Measurements from ENCODE around the gene PDGFC. TPM values are rescaled to one million over a fixed set of nuclear protein-coding genes. Genes with fewer than 3 reads are reported as not detected.

The PDGFC gene
- total RNA-seq, 2 experiments from 2014 or later, result 0.11 TPM; not detected in 1

GRCh38 chr4:156803056-156803455, 168.5 kb downstream of the PDGFC start:
- Mint-ChIP-seq H3K27me3 (no peaks in the 10 kb centered on the region), H3K36me3 (no peaks in the 10 kb centered on the region), H3K4me3 (no peak overlapping the region), H3K27ac (no peak overlapping the region), H3K9me3 (no peaks in the 10 kb centered on the region), H3K4me1 (no peaks in the 10 kb centered on the region)
- no peak for DNase-seq
- no peak for ATAC-seq (ENCODE audit: low read depth)
- POLR2A ChIA-PET, result no interaction called here

DNA sequence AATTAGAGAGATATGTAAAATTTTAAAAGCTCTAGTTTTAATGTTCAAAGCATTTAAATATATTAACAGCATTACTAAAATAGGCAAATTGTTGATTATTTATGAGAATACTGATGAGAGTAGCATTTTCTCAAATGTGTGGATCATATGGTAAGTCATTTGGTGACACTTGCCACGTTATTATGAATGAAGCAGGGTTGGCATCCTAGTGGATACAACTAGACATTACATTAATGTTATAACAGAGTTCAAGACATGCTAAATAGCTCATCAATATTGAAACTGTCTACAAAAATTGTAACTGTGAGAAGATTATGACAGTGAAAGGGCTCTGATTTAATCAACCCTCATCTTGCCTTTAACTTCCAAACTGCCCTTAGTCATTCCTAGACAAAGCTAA, 171.1 kb downstream of the PDGFC start:
- no peak for DNase-seq
- ATAC-seq (ENCODE audit: low read depth), result no peak
- Mint-ChIP-seq H3K4me3 (no peak overlapping the region), H3K36me3 (no peaks in the 10 kb centered on the region), H3K9me3 (no peaks in the 10 kb centered on the region), H3K4me1 (no peaks in the 10 kb centered on the region), H3K27me3 (no peaks in the 10 kb centered on the region), H3K27ac (no peak overlapping the region)
- POLR2A ChIA-PET, result no interaction called here

- no peaks in the 10 kb centered on the region for H3K4me1 Mint-ChIP-seq
- H3K27ac Mint-ChIP-seq, result no peak overlapping the region
- POLR2A ChIA-PET, result no interaction called here
- no peaks in the 10 kb centered on the region for H3K9me3 Mint-ChIP-seq
- DNase-seq (no peak), ATAC-seq (ENCODE audit: low read depth) (no peak)
- no peak overlapping the region for H3K4me3 Mint-ChIP-seq
- H3K27me3 Mint-ChIP-seq, result no peaks in the 10 kb centered on the region
- H3K36me3 Mint-ChIP-seq, result no peaks in the 10 kb centered on the region
These were observed 172.4 kb downstream of the PDGFC start for GRCh38 chr4:156799121-156799589.

DNA sequence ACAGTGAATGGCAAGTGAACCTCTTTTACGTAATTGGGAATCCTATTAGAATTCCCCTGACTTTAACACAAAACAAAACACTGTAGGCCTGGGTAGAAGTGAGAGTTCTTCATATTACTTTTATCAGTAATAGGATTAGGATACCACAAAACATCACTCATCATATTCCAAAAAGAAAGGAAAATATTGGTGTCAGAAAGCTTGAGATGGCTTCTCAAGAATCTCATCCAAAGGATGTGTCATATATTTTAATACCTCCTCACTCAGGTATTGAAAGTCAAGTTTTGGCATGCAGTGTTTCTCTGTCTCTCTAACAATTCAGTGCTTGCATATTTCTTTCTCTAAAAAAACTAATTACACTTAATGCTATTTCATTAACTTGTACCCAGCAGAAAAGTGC, 173.2 kb downstream of the PDGFC start:
- Mint-ChIP-seq H3K4me1 (no peaks in the 10 kb centered on the region), H3K36me3 (no peaks in the 10 kb centered on the region), H3K9me3 (no peaks in the 10 kb centered on the region), H3K27me3 (no peaks in the 10 kb centered on the region), H3K4me3 (no peak overlapping the region), H3K27ac (no peak overlapping the region)
- ATAC-seq (ENCODE audit: low read depth) (no peak), DNase-seq (no peak)
- POLR2A ChIA-PET, result no interaction called here

DNA sequence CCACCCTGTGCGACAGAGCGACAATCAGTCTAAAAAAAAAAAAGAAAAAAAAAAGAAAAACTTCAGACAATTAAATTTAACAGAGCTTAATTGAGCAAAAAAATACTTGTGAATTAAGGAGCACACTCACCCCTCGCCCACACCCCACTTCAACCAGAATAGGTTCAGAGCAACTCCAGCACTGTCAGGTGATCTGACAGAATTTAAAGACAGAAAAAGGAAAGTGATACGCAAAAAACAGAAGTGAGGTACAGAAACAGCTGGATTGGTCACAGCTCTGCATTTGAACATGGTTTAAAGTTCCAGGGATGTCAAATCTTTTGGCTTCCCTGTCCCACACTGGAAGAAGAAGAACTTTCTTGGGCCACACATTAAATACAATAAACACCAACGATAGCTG, 174.4 kb downstream of the PDGFC start:
- no peaks in the 10 kb centered on the region for H3K36me3 Mint-ChIP-seq
- ATAC-seq (ENCODE audit: low read depth) (no peak), DNase-seq (no peak)
- H3K27me3 Mint-ChIP-seq, result no peaks in the 10 kb centered on the region
- POLR2A ChIA-PET, result no interaction called here
- no peak overlapping the region for H3K27ac Mint-ChIP-seq
- no peaks in the 10 kb centered on the region for H3K4me1 Mint-ChIP-seq
- no peaks in the 10 kb centered on the region for H3K9me3 Mint-ChIP-seq
- no peak overlapping the region for H3K4me3 Mint-ChIP-seq

- Mint-ChIP-seq H3K27me3 (no peaks in the 10 kb centered on the region), H3K36me3 (no peaks in the 10 kb centered on the region), H3K9me3 (no peaks in the 10 kb centered on the region), H3K4me1 (no peaks in the 10 kb centered on the region), H3K4me3 (no peak overlapping the region), H3K27ac (no peak overlapping the region)
- POLR2A ChIA-PET, result no interaction called here
- ATAC-seq (ENCODE audit: low read depth), result no peak
- no peak for DNase-seq
These were observed 175.9 kb downstream of the PDGFC start for GRCh38 chr4:156795727-156796126.

DNA sequence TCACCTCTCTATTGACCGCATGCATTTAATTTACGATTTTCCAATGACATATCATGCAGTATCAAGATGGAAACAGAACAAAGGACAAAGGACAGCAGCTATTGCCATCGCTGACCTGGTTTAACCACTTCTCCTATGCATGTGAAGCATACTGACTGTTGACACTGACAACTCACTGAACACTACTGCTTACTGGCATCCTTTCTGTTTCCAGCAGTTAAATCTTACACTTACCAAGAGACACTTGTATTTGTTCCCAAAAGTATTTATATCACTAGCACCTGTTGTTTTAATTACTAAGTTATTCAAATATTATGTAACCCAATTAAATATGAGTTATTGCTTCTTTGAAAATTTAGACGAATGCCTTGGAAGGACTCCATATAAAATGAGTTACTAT, 176.7 kb downstream of the PDGFC start:
- H3K4me3 Mint-ChIP-seq, result no peak overlapping the region
- H3K4me1 Mint-ChIP-seq, result no peaks in the 10 kb centered on the region
- no peak overlapping the region for H3K27ac Mint-ChIP-seq
- POLR2A ChIA-PET, result no interaction called here
- no peak for ATAC-seq (ENCODE audit: low read depth)
- H3K36me3 Mint-ChIP-seq, result no peaks in the 10 kb centered on the region
- DNase-seq, result no peak
- H3K9me3 Mint-ChIP-seq, result no peaks in the 10 kb centered on the region
- H3K27me3 Mint-ChIP-seq, result no peaks in the 10 kb centered on the region

DNA sequence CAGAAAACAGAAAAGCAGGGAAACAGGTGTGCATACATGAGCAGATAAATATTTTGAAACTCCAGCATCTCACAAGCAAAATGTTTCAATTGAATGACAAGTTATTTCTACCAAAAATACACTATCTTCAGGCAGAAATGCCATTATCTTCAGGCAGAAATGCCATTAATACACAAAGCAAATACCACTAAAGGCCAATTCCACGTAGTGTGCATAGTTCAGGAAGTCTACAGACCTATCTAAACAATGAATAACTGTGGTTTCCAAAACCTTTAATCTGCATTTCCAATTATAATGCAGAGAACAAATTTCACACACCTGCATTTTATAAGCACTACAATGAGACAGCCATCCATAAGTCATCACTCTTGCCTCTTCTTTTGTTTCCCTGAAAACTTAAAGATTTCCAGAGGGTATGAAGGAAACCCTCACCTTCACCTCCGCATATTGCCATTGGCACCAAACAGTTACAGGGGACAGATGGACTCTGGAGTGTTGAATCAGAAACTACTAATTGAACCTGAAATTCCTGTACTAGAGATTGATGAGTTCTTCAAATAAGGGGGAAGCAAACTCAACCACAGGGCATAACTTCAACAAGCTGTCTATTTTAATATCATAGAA, 179.0 kb downstream of the PDGFC start:
- Mint-ChIP-seq H3K27ac (no peak overlapping the region), H3K36me3 (no peaks in the 10 kb centered on the region), H3K4me3 (no peak overlapping the region), H3K27me3 (no peaks in the 10 kb centered on the region), H3K9me3 (no peaks in the 10 kb centered on the region), H3K4me1 (no peaks in the 10 kb centered on the region)
- POLR2A ChIA-PET, result no interaction called here
- ATAC-seq (ENCODE audit: low read depth), result no peak
- no peak for DNase-seq

DNA sequence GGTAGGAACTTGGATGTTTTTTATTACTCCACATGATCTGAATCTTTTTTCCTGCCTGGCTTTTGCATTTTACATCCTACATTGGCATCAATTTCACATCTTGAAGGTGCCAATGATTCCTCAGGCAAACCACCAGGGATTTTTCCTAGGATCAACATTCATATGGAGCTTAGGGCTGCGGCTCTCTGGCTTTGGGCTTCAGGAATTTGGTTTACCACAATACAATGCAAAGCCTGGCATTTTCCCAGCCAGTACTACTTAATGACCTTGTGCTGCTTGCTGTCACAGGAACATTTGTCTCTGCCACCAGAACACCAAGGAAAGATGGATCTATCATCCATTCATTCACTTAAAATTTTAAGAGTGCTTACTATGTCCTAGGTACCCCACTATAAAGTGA, 180.7 kb downstream of the PDGFC start:
- no peak overlapping the region for H3K27ac Mint-ChIP-seq
- no peaks in the 10 kb centered on the region for H3K4me1 Mint-ChIP-seq
- DNase-seq (no peak), ATAC-seq (ENCODE audit: low read depth) (no peak)
- POLR2A ChIA-PET, result no interaction called here
- no peaks in the 10 kb centered on the region for H3K9me3 Mint-ChIP-seq
- no peaks in the 10 kb centered on the region for H3K36me3 Mint-ChIP-seq
- no peaks in the 10 kb centered on the region for H3K27me3 Mint-ChIP-seq
- no peak overlapping the region for H3K4me3 Mint-ChIP-seq

DNA sequence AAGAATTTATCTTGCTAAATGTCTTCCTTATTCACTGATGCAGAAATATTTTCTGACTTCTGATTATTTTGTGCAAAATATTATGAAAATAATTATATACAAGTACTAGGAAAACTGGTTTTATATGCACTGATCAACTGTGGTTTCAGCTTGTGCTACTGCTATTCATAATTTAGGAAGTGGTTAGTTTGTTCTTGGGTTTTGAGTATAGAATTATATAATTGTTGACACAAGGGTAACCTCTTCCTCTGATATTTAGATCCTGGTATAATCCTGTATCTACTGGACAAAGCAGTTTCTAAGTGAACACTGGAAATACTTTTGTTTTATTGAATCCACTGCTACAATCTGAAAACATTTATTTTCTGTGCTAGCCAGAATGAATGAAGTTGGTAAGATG, 182.8 kb downstream of the PDGFC start:
- H3K27ac Mint-ChIP-seq, result no peak overlapping the region
- POLR2A ChIA-PET, result no interaction called here
- H3K27me3 Mint-ChIP-seq, result no peaks in the 10 kb centered on the region
- ATAC-seq (ENCODE audit: low read depth), result no peak
- no peak overlapping the region for H3K4me3 Mint-ChIP-seq
- H3K36me3 Mint-ChIP-seq, result no peaks in the 10 kb centered on the region
- no peak for DNase-seq
- no peaks in the 10 kb centered on the region for H3K9me3 Mint-ChIP-seq
- no peaks in the 10 kb centered on the region for H3K4me1 Mint-ChIP-seq

DNA sequence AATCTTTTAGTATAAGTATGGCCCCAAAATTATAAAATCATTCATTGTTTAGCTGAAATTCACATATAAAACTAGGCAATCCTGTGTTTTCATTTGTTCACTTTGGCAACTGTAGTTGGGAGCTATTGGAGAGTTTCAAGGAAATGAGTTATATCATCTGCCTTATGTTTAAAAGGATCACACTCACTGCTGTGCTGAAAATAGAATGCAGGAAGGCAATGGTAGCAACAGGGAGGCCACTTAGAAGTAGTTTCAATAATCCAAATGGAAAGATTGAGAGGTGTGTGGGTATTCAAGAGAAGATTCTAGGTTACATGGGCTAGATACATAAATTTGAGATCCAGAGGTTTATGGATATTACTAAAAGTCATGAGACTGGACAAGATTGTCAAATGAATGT, 184.9 kb downstream of the PDGFC start:
- POLR2A ChIA-PET, result no interaction called here
- H3K4me1 Mint-ChIP-seq, result no peaks in the 10 kb centered on the region
- no peak overlapping the region for H3K27ac Mint-ChIP-seq
- no peaks in the 10 kb centered on the region for H3K27me3 Mint-ChIP-seq
- ATAC-seq (ENCODE audit: low read depth), result no peak
- H3K4me3 Mint-ChIP-seq, result no peak overlapping the region
- no peak for DNase-seq
- H3K36me3 Mint-ChIP-seq, result no peaks in the 10 kb centered on the region
- no peaks in the 10 kb centered on the region for H3K9me3 Mint-ChIP-seq

DNA sequence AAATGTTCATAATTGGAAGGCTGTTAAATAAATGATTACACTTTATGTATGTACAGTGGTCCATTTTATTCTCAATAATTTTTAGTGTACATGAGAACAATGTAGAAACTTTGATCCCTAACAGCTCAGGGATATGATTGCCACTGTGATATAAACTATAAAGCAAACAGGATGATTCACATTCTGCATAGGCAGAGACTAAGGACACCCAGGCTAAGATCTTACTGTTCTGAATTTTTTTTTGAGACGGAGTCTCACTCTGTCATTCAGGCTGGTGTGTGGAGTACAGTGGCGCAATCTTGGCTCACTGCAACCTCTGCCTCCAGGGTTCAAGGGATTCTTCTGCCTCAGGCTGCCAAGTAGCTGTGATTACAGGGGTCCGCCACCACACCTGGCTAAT, 186.6 kb downstream of the PDGFC start:
- Mint-ChIP-seq H3K4me1 (no peaks in the 10 kb centered on the region), H3K36me3 (no peaks in the 10 kb centered on the region), H3K27me3 (no peaks in the 10 kb centered on the region), H3K9me3 (no peaks in the 10 kb centered on the region), H3K27ac (no peak overlapping the region), H3K4me3 (no peak overlapping the region)
- POLR2A ChIA-PET, result no interaction called here
- ATAC-seq (ENCODE audit: low read depth) (no peak), DNase-seq (no peak)

DNA sequence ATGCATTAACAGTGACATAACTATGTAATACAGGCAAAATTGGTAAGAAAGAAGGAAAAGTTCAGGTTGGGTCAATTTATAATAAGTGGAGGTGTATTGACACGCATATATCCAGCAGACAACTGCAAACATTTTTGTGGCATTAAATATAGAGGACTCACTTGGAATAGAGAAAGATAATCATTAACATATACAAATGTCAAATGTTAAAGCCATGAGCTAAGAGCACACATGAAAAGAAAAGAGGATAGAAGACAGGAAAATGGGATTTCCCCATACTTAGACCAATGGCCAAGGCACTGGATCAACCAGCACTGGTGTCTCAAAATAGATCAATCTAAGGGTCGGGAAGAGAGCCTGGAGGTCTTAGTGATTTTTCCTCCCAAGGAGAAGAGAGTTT, 187.6 kb downstream of the PDGFC start:
- POLR2A ChIA-PET, result no interaction called here
- Mint-ChIP-seq H3K36me3 (no peaks in the 10 kb centered on the region), H3K4me3 (no peak overlapping the region), H3K4me1 (no peaks in the 10 kb centered on the region), H3K27ac (no peak overlapping the region), H3K9me3 (no peaks in the 10 kb centered on the region), H3K27me3 (no peaks in the 10 kb centered on the region)
- no peak for DNase-seq
- ATAC-seq (ENCODE audit: low read depth), result no peak

DNA sequence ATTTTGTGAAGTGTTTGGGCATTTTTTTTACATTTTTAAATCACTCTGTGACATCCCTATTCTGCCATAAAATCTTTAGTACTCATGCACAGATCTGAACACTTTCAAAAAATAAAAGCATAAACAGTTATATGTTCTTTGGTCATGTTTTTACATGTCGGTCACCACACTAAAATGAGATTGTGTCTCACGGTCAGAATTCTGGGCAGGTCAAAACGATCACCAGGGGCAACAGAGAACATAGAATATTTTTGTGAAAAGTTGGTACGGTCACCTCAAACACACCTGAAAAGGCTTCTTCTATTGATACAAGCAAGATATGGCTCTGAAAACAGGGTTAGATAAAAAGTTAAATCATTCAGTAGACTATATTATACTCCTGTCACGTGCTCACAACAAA, 189.1 kb downstream of the PDGFC start:
- Mint-ChIP-seq H3K4me1 (no peaks in the 10 kb centered on the region), H3K27ac (no peak overlapping the region), H3K9me3 (no peaks in the 10 kb centered on the region), H3K36me3 (no peaks in the 10 kb centered on the region), H3K27me3 (no peaks in the 10 kb centered on the region), H3K4me3 (no peak overlapping the region)
- DNase-seq, result no peak
- POLR2A ChIA-PET, result no interaction called here
- no peak for ATAC-seq (ENCODE audit: low read depth)

- no peak overlapping the region for H3K4me3 Mint-ChIP-seq
- POLR2A ChIA-PET, result no interaction called here
- DNase-seq (no peak), ATAC-seq (ENCODE audit: low read depth) (no peak)
- no peaks in the 10 kb centered on the region for H3K4me1 Mint-ChIP-seq
- H3K27me3 Mint-ChIP-seq, result no peaks in the 10 kb centered on the region
- H3K9me3 Mint-ChIP-seq, result no peaks in the 10 kb centered on the region
- H3K36me3 Mint-ChIP-seq, result no peaks in the 10 kb centered on the region
- H3K27ac Mint-ChIP-seq, result no peak overlapping the region
These were observed 189.7 kb downstream of the PDGFC start for GRCh38 chr4:156781852-156782251.
